DMS153 (cell line): ENCODE results near the gene AFAP1.

Experiments
- DNase-seq: peaks from one replicate; lab custom pipeline; 2025; lab: John Stamatoyannopoulos, UW

Gene AFAP1

GRCh38 chr4:7892212-7893019, 47.2 kb downstream of the AFAP1 start:
- no peak for DNase-seq

- DNase-seq = no peak
These were observed 48.8 kb downstream of the AFAP1 start for GRCh38 chr4:7890635-7891393.

- no peak for DNase-seq
These were observed 52.2 kb downstream of the AFAP1 start for GRCh38 chr4:7887436-7887835.

GRCh38 chr4:7886007-7886973, 53.4 kb downstream of the AFAP1 start:
- DNase-seq = no peak

GRCh38 chr4:7885216-7886006, 54.2 kb downstream of the AFAP1 start:
- DNase-seq = no peak

GRCh38 chr4:7880683-7881082, 59.0 kb downstream of the AFAP1 start:
- no peak for DNase-seq

- DNase-seq = no peak
These were observed 60.5 kb downstream of the AFAP1 start for GRCh38 chr4:7879127-7879526.

- DNase-seq = no peak
These were observed 61.3 kb downstream of the AFAP1 start for GRCh38 chr4:7878323-7878722.

- no peak for DNase-seq
These were observed 62.5 kb downstream of the AFAP1 start for GRCh38 chr4:7877176-7877575.

- no peak for DNase-seq
These were observed 63.3 kb downstream of the AFAP1 start for GRCh38 chr4:7876201-7876875.

GRCh38 chr4:7874838-7875237, 64.8 kb downstream of the AFAP1 start:
- DNase-seq = no peak

GRCh38 chr4:7873881-7874280, 65.8 kb downstream of the AFAP1 start:
- no peak for DNase-seq

GRCh38 chr4:7872264-7872771, 67.3 kb downstream of the AFAP1 start:
- no peak for DNase-seq

GRCh38 chr4:7871356-7871755, 68.3 kb downstream of the AFAP1 start:
- DNase-seq = no peak

- DNase-seq = no peak
These were observed 70.7 kb downstream of the AFAP1 start for GRCh38 chr4:7868892-7869471.

GRCh38 chr4:7868436-7868775, 71.3 kb downstream of the AFAP1 start:
- no peak for DNase-seq

- no peak for DNase-seq
These were observed 71.8 kb downstream of the AFAP1 start for GRCh38 chr4:7867701-7868435.

- DNase-seq = no peak
These were observed 72.5 kb downstream of the AFAP1 start for GRCh38 chr4:7867191-7867590.

GRCh38 chr4:7865533-7865932, 74.1 kb downstream of the AFAP1 start:
- no peak for DNase-seq

GRCh38 chr4:7864685-7865084, 75.0 kb downstream of the AFAP1 start:
- DNase-seq = no peak
